B cell (primary cell): ENCODE data around the gene LMNTD2. TPM values are rescaled to one million over a fixed set of nuclear protein-coding genes. Genes with fewer than 3 reads are reported as not detected.

Source experiments
- ATAC-seq: fragments of 200-7000 bp; cut with Tn5 transposase; one replicate; pipeline ENCODE4 v1.10.0; 2021; ENCODE audit warnings: low read depth, mild to moderate bottlenecking, moderate number of reproducible peaks, moderate library complexity
- CTCF ChIA-PET: fragments of 350-600 bp; sonication (Branson Sonifier 250); formaldehyde crosslinking; loops from one replicate; lab custom pipeline; 2021; ENCODE audit warnings: antibody characterized with exemption, inconsistent platforms; lab: Charles Lee
- POLR2A ChIA-PET: fragments of 350-600 bp; sonication (Branson Sonifier 250); formaldehyde crosslinking; loops from one replicate; lab custom pipeline; 2021; ENCODE audit warnings: antibody characterized with exemption; lab: Charles Lee
- DNase-seq: peaks from one replicate; pipeline ENCODE4 v3.0.0; 2013
- H2AFZ ChIP-seq: 2 replicates; pipeline ENCODE4 v1.6.1; 2012; ENCODE audit warnings: mild to moderate bottlenecking, low read depth, low read length; ENCODE audit not compliant: insufficient read depth, poor library complexity, severe bottlenecking
- H3K27ac ChIP-seq, 2 donors: 1 replicate in 1 of 2; 2 replicates in 1 of 2; pipeline ENCODE4 v1.5.1; 2012 to 2013; ENCODE audit warnings: low read length in 2 of 2, mild to moderate bottlenecking in 2 of 2, moderate library complexity in 1 of 2
- H3K27me3 ChIP-seq, 4 experiments: fragments of 200-600 bp in 1 of 4; sonication (generic) in 1 of 4; replicated peaks in 1 of 4; 1 replicate in 2 of 4; 2 replicates in 2 of 4; pipeline versions ENCODE4 v1.6.1 to v1.7.0; 2013 to 2016; ENCODE audit warnings: low read length in 3 of 4, mild to moderate bottlenecking in 2 of 4, mixed read lengths in 1 of 4, moderate library complexity in 1 of 4; ENCODE audit not compliant: insufficient read depth in 4 of 4, control insufficient read depth in 3 of 4; ENCODE audit errors: control extremely low read depth in 1 of 4
- H3K36me3 ChIP-seq, 2 experiments: replicated peaks in 1 of 2; 1 replicate in 1 of 2; 2 replicates in 1 of 2; pipeline versions ENCODE4 v1.6.1 to v1.7.1; 2013; ENCODE audit warnings: low read length in 1 of 2; ENCODE audit not compliant: insufficient read depth in 2 of 2, control insufficient read depth in 1 of 2; ENCODE audit errors: control extremely low read depth in 1 of 2, extremely low read depth in 1 of 2
- H3K4me1 ChIP-seq, 2 donors: fragments of 200-600 bp in 1 of 2; sonication (generic) in 1 of 2; 1 replicate in 1 of 2; 2 replicates in 1 of 2; pipeline versions ENCODE4 v1.5.1 to v1.6.1; 2013 to 2017; ENCODE audit warnings: low read length in 2 of 2; ENCODE audit not compliant: control insufficient read depth in 2 of 2, insufficient read depth in 2 of 2
- H3K4me2 ChIP-seq: replicated peaks from 2 replicates; pipeline ENCODE3; 2012; ENCODE audit warnings: mild to moderate bottlenecking, low read depth, low read length; ENCODE audit not compliant: poor library complexity, severe bottlenecking
- H3K4me3 ChIP-seq, 5 experiments: fragments of 200-600 bp in 1 of 5; sonication (generic) in 1 of 5; 1 replicate in 3 of 5; 2 replicates in 2 of 5; pipeline versions ENCODE4 v1.5.1 to v1.7.0; 2011 to 2016; ENCODE audit warnings: low read length in 4 of 5, mild to moderate bottlenecking in 4 of 5, low read depth in 2 of 5, control low read depth in 1 of 5, moderate library complexity in 1 of 5; ENCODE audit not compliant: insufficient read depth in 1 of 5; ENCODE audit errors: control extremely low read depth in 1 of 5, extremely low read depth in 1 of 5
- H3K79me2 ChIP-seq: fragments of 200-600 bp; sonication (generic); one replicate; pipeline ENCODE4 v1.6.0; 2016; ENCODE audit warnings: low read length; ENCODE audit not compliant: control insufficient read depth, insufficient read depth
- H3K9ac ChIP-seq: fragments of 200-600 bp; sonication (generic); 2 replicates; pipeline ENCODE4 v1.6.1; 2017; ENCODE audit warnings: mild to moderate bottlenecking, low read length, moderate library complexity
- H3K9me3 ChIP-seq, 3 donors: one replicate each; pipeline versions ENCODE4 v1.6.1 to v1.7.1; 2013; ENCODE audit warnings: low read length in 2 of 3; ENCODE audit not compliant: control insufficient read depth in 2 of 3, insufficient read depth in 1 of 3; ENCODE audit errors: control extremely low read depth in 1 of 3
- H4K20me1 ChIP-seq: 2 replicates; pipeline ENCODE4 v1.6.0; 2012; ENCODE audit warnings: mild to moderate bottlenecking, low read length; ENCODE audit not compliant: insufficient read depth, control insufficient read depth, poor library complexity, severe bottlenecking
- H3K27ac Mint-ChIP-seq: one replicate; pipeline ENCODE4 v1.8.0; 2021; ENCODE audit warnings: mixed read lengths
- H3K27me3 Mint-ChIP-seq: one replicate; pipeline ENCODE4 v1.8.0; 2021; ENCODE audit warnings: mixed read lengths
- H3K4me1 Mint-ChIP-seq: one replicate; pipeline ENCODE4 v1.8.0; 2021; ENCODE audit warnings: mixed read lengths
- H3K4me3 Mint-ChIP-seq: one replicate; pipeline ENCODE4 v1.8.0; 2021; ENCODE audit warnings: mixed read lengths
- H3K9me3 Mint-ChIP-seq: one replicate; pipeline ENCODE4 v1.8.0; 2022; ENCODE audit warnings: mixed read lengths; ENCODE audit not compliant: insufficient read depth
- CTCF ChIP-seq: fragments of 200-600 bp; IDR thresholded peaks from one replicate; pipeline ENCODE4 v1.8.0; 2022; ENCODE audit warnings: antibody characterized with exemption, mild to moderate bottlenecking
- WGBS: methylation state at CpG from one replicate; pipeline ENCODE4 v1.1.5; 2013; ENCODE audit warnings: missing lambda C conversion rate; ENCODE audit not compliant: insufficient coverage; 5-methylcytosine and 5-hydroxymethylcytosine counted together
- intact Hi-C: fragments of 100-400 bp; cut with micrococcal nuclease; formaldehyde crosslinking; loops from one replicate; pipeline ENCODE4 v1.10.0; 2022
- polyA plus RNA-seq: library from polyadenylated mRNA; depleted of rRNA; stranded (reverse); fragments of >200 nt; gene quantifications from 2 replicates; pipeline ENCODE4 v1.2.3, GENCODE V29; 2012
- total RNA-seq, 2 donors: library from RNA; stranded (reverse); fragments of 120-200 nt in 1 of 2; gene quantifications; 1 replicate in 1 of 2; 2 replicates in 1 of 2; pipeline versions ENCODE4 v1.2.3 to v1.2.4, GENCODE V29; 2013 to 2022

The LMNTD2 gene
- total and polyA plus RNA-seq, 2 donors (not counting 1 experiment from before 2014, with no cell fraction given): 21.4 to 29.6 TPM

GRCh38 chr11:586376-587316 is 26.1 kb upstream of the LMNTD2 start:
- no peak for DNase-seq
- CTCF ChIA-PET: no interaction called here
- H3K36me3 ChIP-seq: peaks cover 0 to 65% of the 10 kb centered on the region in 2 experiments

More at GRCh38 chr11:586376-587316, 26.1 kb upstream of the LMNTD2 start:
- no peaks in the 10 kb centered on the region for H3K9me3 Mint-ChIP-seq
- H3K9ac ChIP-seq: no peak overlapping the region
- intact Hi-C loops: no loop called here
- no peak overlapping the region for H3K4me3 Mint-ChIP-seq
- H3K27ac ChIP-seq: no peak overlapping the region
- peaks cover 73% of the 10 kb centered on the region for H3K79me2 ChIP-seq
- no peaks in the 10 kb centered on the region for H3K27me3 Mint-ChIP-seq
- no peak overlapping the region for H3K4me3 ChIP-seq
- no peak overlapping the region for H3K4me2 ChIP-seq
- no peak overlapping the region for H2AFZ ChIP-seq
- H3K4me1 ChIP-seq: peaks cover 0 to 3% of the 10 kb centered on the region in 2 donors
- ATAC-seq: no peak
- no peaks in the 10 kb centered on the region for H3K4me1 Mint-ChIP-seq
- POLR2A ChIA-PET: no interaction called here
- no peaks in the 10 kb centered on the region for H3K27me3 ChIP-seq
- TF ChIP-seq CTCF: no peak
- H3K27ac Mint-ChIP-seq: no peak overlapping the region
- 96% methylated on average over 32 of the region's 32 CpGs for WGBS
- H3K9me3 ChIP-seq: no peaks in the 10 kb centered on the region
- H4K20me1 ChIP-seq: peaks cover 84% of the 10 kb centered on the region
